T47D (cell line): ENCODE measurements around the gene INPP5A.

Source experiments
- DNase-seq, 2 experiments: peaks; one replicate each; pipeline versions ENCODE4 v3.0.0 to v3.0.0-alpha.2; 2011 to 2012; ENCODE audit warnings: low read depth in 1 of 2, low spot score in 1 of 2
- JUND ChIP-seq: IDR thresholded peaks from 2 replicates; pipeline ENCODE4 v1.6.1; 2012; ENCODE audit warnings: low read depth
- in situ Hi-C: cut with HindIII; loops from 2 replicates; pipeline ENCODE4 v1.10.0; 2016; ENCODE audit warnings: low sequenced_read_pairs, low pct_unique_long_range_greater_than_20kb

Gene INPP5A

DNA sequence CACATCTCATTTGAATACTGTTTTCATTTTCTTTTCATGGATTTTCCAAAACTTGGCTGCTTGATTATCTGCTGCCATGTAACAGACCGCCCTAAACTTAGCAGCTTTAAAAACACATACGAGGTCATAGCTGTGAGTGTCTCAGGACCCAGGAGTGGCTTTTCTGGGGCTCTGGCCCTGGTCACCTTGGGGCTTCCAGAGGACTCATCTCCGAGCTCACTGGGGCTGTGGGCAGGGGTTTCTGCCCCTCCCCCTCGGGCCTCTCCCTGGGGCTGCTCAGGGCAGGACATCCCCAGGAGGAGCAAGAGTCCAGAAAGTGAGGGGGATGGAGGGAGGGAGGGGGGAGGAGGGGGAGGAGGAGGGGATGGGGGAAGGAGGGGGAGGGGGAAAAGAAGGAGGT, 171.3 kb downstream of the INPP5A start:
- in situ Hi-C loops: no loop called here
- TF ChIP-seq JUND: no peak
- DNase-seq: no peak

DNA sequence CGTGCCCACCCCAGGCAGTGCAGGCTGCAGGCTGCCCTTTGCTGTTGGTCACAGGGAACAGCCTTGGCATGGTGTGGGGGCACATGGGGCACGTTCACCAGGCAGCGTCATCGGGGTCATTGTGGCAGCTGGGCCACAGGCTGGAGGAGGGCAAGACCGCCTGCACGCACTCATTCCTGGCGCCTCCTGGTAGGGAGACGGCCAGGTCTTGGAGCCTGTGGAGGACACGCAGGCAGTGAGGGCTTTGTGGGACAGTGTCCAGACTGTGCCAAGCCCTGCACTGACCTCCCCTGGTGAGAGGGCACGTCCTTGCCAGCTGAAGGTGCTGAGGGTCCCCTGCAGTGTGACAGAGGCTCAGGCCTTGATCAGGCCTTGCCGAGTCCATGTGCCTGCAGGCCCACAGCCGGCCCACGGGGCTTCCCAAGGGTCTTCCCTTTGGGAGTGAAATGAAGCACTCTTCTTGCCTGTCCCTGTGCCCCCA, 171.9 kb downstream of the INPP5A start:
- in situ Hi-C loops: no loop called here
- no peak for DNase-seq
- no peak for TF ChIP-seq JUND

DNA sequence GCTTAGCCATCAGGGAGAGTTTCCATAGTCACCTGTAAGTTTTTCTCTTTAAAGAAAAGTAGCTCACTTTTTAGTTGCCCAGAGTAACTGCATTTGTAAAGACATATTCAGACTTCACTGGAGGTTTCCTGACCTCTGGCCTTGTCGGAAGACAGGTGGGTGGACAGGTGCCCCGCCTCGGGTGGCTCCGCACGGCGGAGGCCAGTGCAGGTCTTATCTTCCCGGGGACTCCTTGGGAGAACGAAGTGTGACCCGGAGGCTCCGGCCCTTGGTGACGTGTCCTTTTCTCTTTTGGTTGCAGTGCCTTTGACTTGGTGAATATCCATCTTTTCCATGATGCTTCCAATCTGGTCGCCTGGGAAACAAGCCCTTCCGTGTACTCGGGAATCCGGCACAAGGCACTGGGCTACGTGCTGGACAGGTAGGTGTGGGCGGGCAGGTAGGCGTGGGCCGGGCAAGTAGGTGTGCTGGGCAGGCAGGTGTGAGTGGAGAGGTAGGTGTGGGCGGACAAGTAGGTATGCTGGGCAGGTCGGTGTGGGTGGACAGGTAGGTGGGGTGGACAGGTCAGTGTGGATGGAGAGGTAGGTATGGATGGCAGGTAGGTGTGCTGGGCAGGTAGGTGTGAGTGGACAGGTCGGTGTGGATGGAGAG, 172.6 kb downstream of the INPP5A start:
- no peak for TF ChIP-seq JUND
- in situ Hi-C loops: no loop called here
- DNase-seq: no peak

DNA sequence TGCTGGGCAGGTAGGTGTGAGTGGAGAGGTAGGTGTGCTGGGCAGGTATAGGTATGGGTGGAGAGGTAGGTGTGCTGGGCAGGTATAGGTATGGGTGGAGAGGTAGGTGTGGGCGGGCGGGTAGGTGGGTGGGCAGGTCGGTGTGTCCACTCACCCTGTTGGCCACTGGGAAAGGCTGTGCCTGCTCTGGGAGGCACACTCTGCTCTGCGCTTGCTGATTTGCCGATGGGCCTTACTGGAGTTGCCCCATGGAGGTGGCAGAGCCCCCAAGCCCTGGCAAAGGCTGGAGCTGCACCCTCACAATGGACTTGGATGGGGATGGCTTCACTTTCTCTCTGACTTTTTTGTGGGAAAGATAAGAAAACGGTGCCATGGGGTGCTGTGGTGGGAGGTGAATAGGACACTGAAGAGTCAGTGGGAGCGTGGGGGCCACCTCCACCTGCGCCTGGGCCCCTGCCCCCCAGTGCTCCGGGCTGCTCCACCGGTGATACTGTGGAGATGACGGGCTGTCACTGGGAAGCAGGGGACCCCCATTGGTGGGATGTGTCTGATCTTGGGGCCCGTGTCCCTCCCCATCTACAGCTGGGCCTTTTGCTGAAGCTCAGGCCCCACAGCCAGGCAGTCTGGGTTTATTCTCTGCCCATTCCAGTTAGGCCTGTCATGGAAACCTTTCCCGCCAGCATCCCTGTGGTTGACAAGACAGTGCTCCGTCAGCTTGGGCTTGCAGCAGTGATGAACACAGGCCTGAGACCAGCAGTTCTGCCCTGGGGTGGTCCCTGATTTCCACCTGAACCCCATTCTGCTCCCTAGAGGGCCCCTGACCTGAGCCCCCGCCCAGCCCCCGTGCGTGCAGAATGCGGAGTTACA, 173.4 kb downstream of the INPP5A start:
- in situ Hi-C loops: no loop called here
- no peak for DNase-seq
- no peak for TF ChIP-seq JUND

DNA sequence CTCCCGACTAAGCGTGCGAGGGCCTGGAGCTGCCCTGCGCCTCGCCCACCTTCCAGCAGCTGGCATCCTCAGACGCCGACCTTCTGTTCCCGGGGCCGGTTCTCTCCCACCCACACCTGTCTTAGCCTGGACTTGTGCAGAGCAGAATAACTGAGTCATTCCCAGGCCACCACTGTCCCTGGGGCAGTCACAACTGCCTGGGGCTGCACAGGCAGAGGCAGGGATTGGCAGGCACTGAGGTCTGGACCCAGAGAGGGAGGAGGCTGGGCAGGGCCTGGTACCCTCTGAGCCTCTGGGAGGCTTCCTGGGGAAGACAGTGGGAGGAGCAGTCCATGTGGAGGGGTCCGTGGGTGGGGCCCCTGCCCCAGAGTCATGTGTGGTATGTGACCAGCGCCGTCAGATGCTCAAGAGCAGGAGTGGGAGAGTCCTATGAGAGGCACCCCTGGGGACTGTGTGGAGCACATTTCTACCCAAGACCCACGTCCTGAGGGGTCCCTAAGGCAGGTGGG, 174.1 kb downstream of the INPP5A start:
- no peak for TF ChIP-seq JUND
- no peak for DNase-seq
- in situ Hi-C loops: no loop called here

DNA sequence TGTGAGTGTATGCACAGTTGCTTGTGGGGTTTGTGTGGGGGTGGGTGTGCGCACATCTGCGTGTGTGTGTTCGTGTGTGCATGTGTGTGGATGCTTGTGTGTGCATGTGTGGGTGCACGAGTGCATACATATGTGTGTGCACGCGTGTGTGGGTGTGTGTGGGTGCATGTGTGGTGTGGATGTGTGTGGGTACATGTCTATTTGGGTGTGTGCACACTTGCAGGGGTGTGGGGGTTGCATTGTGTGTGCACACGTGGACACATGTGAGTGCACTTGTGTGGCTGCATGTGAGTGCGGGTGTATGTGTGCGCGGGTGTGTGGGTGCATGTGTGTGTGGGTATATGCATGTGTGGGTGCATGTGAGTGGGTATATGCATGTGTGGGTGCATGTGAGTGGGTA, 174.7 kb downstream of the INPP5A start:
- in situ Hi-C loops: no loop called here
- DNase-seq: no peak
- TF ChIP-seq JUND: no peak

GRCh38 chr10:132712743-132713142, 175.2 kb downstream of the INPP5A start:
- DNase-seq: no peak
- TF ChIP-seq JUND: no peak
- in situ Hi-C loops: no loop called here

DNA sequence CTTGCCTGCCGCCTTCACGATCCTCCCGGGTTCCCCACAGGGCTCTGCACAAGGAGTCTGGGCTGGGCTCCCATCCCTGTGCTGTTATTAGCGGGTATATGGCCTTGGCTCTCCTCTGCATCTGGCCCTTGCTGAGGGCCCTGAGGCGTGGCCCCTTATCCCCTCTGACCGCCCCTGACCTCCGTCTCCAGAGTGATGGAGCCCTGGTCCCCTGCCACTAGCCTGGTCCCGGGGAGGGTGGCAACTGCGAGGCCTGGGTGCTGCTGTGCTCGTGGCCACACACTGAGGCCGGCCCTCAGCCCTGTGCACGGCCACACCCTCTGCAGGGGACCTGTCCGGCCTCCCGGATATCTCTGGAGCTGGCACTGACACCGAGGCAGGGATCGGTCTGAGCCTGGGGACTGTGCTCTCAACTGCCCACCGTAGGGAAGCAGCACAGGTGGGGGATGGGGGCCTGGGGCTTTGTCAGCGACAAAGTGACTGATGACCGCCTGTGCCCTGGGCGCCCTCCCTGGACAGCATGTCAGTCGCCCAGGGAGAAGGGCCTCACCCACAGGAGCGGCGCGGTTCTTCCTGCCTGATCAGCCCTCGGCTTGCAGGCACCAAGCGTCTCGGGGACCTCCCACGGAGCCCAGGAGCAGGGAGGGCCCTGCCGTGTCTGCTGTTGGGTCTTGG, 176.0 kb downstream of the INPP5A start:
- in situ Hi-C loops: no loop called here

DNA sequence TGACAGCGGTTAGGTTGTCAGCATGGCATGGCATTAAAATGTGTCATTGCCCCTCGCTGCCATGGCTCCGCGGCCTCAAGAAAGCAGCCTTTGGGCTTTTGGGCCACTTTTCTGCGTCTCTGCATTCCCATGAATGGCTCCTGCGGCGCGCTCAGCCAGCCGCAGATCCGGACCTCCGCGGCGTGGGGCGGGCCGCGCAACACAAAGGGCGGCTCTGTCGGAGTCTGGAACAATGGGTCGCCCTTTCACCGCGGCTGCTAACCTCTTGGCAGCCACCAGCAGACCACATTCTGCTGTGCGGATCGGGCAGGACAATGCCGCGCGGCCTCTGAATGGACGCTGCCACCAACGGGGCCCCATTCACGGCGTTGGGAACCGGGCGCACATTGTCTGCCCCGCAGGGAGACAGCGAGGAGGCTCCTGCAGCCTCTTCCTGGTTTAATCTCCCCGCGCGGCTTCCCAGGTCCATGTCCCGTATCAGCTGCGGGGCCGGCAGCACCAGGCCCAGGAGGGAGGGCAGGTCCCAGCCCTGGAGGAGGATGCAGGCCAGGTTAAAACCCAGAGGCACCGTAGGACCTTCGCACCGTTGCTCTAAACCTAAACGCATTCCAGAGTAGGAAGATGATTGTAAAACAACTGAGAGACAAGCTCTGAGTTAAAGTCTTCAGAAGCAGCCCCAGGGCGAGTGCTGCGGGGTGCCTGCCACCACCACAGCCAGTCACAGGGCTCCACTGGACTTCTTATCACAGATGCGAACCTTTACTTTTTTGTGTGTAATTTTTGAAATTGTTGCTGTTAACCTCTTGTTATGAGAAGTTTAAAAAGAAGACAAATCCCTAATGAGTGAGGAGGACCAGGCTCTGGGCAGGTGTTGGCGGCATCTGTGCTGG, 176.8 kb downstream of the INPP5A start:
- no peak for TF ChIP-seq JUND
- in situ Hi-C loops: no loop called here
- no peak for DNase-seq

More for the DNA sequence above, 176.0 kb downstream of the INPP5A start:
- TF ChIP-seq JUND: no peak
- no peak for DNase-seq

DNA sequence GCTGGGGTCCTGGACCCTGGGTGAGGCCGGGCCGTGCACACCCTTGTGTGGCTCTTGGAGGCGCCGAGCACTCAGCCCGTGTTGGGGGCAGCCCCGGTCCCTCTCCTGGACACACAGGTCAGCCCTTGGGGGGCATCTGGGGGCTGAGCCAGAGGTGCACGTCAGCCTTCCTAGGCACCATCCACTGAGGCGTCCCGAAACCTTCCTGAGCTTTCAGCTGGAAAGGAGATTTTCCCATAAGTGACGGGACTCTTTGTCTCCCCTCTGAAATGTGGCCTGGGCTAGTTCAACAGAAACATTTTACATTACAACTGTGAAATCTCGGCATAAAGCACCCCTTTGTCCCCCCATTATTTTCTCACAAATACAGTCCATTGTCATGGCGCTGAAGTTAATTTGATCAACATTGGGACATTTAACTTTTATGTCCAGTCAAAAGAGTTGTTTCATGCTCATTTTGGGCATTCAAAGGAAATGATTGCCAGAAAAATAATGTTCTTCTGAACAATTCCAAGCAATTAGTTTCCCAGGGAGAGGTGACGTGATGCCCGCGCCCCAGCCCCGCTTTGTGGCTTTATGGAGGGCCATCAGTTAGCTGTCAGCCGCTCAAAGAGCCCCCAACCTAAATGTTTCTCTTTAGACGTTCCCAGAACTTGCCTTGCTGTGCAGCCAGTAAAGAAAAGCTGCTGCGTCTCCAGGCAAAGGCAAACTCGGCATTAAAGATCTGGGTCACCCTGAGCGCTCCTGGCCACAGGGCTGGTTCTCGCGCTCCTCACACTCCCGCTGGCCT, 177.6 kb downstream of the INPP5A start:
- no peak for TF ChIP-seq JUND
- DNase-seq: no peak
- in situ Hi-C loops: no loop called here
